HUES6 (cell line): ENCODE data around the gene REC8.

Experiments
- H3K27ac ChIP-seq: 2 replicates; pipeline ENCODE4 v1.7.0; 2013; ENCODE audit warnings: low read depth, mild to moderate bottlenecking, low read length, inconsistent platforms
- H3K27me3 ChIP-seq: 2 replicates; pipeline ENCODE4 v1.6.1; 2013; ENCODE audit warnings: low read length; ENCODE audit not compliant: control insufficient read depth, insufficient read depth
- H3K36me3 ChIP-seq: 2 replicates; pipeline ENCODE4 v1.6.1; 2013; ENCODE audit warnings: low read length; ENCODE audit not compliant: control insufficient read depth, insufficient read depth
- H3K4me1 ChIP-seq: 2 replicates; pipeline ENCODE4 v1.6.1; 2013; ENCODE audit warnings: low read length; ENCODE audit not compliant: control insufficient read depth, insufficient read depth
- H3K4me3 ChIP-seq: 2 replicates; pipeline ENCODE4 v1.5.1; 2013; ENCODE audit warnings: low read depth, low read length
- H3K9ac ChIP-seq: one replicate; pipeline ENCODE4 v1.6.1; 2013; ENCODE audit warnings: mild to moderate bottlenecking, low read length
- H3K9me3 ChIP-seq: 2 replicates; pipeline ENCODE4 v1.6.1; 2013; ENCODE audit warnings: low read depth, low read length; ENCODE audit not compliant: control insufficient read depth, insufficient read depth

REC8 gene

DNA sequence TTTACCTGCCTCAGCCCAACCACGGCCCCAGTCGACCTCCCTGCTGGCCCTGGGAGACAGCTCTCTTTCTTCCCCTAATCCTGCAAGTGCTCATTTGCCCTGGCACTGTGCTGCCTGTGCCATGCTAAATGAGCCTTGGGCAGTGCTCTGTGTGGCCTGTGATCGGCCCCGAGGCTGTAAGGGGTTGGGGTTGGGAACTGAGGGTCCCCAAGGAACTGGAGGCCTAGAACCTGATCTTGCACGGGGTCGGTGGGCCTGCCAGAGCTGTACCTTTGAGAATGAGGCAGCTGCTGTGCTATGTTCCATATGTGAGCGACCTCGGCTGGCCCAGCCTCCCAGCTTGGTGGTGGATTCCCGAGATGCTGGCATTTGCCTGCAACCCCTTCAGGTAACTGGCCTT is 21.8 kb upstream of the REC8 start:
- Histone ChIP-seq H3K27me3 (no peaks in the 10 kb centered on the region), H3K4me3 (no peak overlapping the region), H3K27ac (no peak overlapping the region), H3K4me1 (peaks cover 12% of the 10 kb centered on the region), H3K36me3 (peaks cover 45% of the 10 kb centered on the region), H3K9ac (no peak overlapping the region), H3K9me3 (no peaks in the 10 kb centered on the region)

DNA sequence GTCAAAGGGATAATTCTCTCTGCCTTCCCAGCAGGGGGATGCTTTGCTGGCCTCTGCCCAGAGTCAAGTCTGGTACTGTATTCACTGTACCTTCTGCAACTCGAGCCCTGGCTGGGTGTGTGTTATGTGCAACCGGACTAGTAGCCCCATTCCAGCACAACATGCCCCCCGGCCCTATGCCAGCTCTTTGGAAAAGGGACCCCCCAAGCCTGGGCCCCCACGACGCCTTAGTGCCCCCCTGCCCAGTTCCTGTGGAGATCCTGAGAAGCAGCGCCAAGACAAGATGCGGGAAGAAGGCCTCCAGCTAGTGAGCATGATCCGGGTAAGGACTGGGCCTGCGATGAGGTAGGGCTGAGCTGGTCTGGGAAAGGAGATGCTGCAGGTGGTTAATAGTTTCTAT is 21.3 kb upstream of the REC8 start:
- no peaks in the 10 kb centered on the region for H3K9me3 ChIP-seq
- peaks cover 12% of the 10 kb centered on the region for H3K4me1 ChIP-seq
- no peak overlapping the region for H3K4me3 ChIP-seq
- no peak overlapping the region for H3K27ac ChIP-seq
- no peak overlapping the region for H3K9ac ChIP-seq
- H3K36me3 ChIP-seq, result peaks cover 50% of the 10 kb centered on the region
- H3K27me3 ChIP-seq, result no peaks in the 10 kb centered on the region

GRCh38 chr14:24150993-24151392 is 20.9 kb upstream of the REC8 start:
- peaks cover 54% of the 10 kb centered on the region for H3K36me3 ChIP-seq
- no peak overlapping the region for H3K9ac ChIP-seq
- H3K4me3 ChIP-seq, result no peak overlapping the region
- H3K4me1 ChIP-seq, result peaks cover 8% of the 10 kb centered on the region; the same call in 1 of the 2 replicates
- no peaks in the 10 kb centered on the region for H3K9me3 ChIP-seq
- no peak overlapping the region for H3K27ac ChIP-seq
- H3K27me3 ChIP-seq, result no peaks in the 10 kb centered on the region

DNA sequence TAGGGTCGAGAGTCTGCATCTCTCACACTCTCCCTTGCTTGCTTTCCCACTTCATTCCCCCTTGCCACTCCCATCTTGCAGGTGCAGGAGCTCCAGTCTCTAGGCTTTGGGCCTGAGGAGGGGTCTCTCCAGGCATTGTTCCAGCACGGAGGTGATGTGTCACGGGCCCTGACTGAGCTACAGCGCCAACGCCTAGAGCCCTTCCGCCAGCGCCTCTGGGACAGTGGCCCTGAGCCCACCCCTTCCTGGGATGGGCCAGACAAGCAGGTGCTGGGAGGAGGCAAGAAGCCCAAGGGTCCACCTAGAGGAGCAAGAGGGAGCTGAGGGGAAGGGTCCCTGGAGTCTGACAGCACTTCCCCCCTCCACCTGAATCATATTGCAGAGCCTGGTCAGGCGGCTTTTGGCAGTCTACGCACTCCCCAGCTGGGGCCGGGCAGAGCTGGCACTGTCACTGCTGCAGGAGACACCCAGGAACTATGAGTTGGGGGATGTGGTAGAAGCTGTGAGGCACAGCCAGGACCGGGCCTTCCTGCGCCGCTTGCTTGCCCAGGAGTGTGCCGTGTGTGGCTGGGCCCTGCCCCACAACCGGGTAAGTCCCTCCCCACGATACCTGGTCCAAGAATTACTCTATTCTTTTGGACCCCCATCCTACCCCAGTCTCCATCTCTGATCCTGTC is 20.3 kb upstream of the REC8 start:
- no peaks in the 10 kb centered on the region for H3K9me3 ChIP-seq
- no peaks in the 10 kb centered on the region for H3K27me3 ChIP-seq
- H3K27ac ChIP-seq, result no peak overlapping the region
- H3K9ac ChIP-seq, result no peak overlapping the region
- peaks cover 55% of the 10 kb centered on the region for H3K36me3 ChIP-seq
- no peak overlapping the region for H3K4me3 ChIP-seq
- peaks cover 8% of the 10 kb centered on the region; the same call in 1 of the 2 replicates for H3K4me1 ChIP-seq

DNA sequence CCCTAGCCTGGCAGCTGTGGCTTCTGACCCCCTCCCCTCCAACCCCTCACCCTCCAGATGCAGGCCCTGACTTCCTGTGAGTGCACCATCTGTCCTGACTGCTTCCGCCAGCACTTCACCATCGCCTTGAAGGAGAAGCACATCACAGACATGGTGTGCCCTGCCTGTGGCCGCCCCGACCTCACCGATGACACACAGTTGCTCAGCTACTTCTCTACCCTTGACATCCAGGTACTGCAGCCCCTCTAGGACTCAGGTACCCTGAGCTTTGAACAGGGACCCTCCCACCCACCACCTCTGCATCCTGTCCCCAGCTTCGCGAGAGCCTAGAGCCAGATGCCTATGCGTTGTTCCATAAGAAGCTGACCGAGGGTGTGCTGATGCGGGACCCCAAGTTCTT is 16.8 kb upstream of the REC8 start:
- Histone ChIP-seq H3K27me3 (no peaks in the 10 kb centered on the region), H3K9ac (no peak overlapping the region), H3K36me3 (peaks cover 71% of the 10 kb centered on the region), H3K4me1 (no peaks in the 10 kb centered on the region), H3K9me3 (no peaks in the 10 kb centered on the region), H3K4me3 (no peak overlapping the region), H3K27ac (no peak overlapping the region)

GRCh38 chr14:24156840-24157239 is 15.0 kb upstream of the REC8 start:
- Histone ChIP-seq H3K27ac (no peak overlapping the region), H3K27me3 (no peaks in the 10 kb centered on the region), H3K36me3 (peaks cover 61% of the 10 kb centered on the region), H3K4me3 (no peak overlapping the region), H3K4me1 (peaks cover 11% of the 10 kb centered on the region), H3K9me3 (no peaks in the 10 kb centered on the region), H3K9ac (no peak overlapping the region)

- peaks cover 60% of the 10 kb centered on the region for H3K36me3 ChIP-seq
- H3K9ac ChIP-seq, result no peak overlapping the region
- H3K27ac ChIP-seq, result no peak overlapping the region
- H3K9me3 ChIP-seq, result no peaks in the 10 kb centered on the region
- no peak overlapping the region for H3K4me3 ChIP-seq
- H3K27me3 ChIP-seq, result no peaks in the 10 kb centered on the region
- peaks cover 12% of the 10 kb centered on the region for H3K4me1 ChIP-seq
These were observed 14.5 kb upstream of the REC8 start for GRCh38 chr14:24157331-24157730.

- Histone ChIP-seq H3K4me1 (peaks cover 12% of the 10 kb centered on the region), H3K36me3 (peaks cover 69% of the 10 kb centered on the region), H3K27ac (no peak overlapping the region), H3K4me3 (no peak overlapping the region), H3K9ac (no peak overlapping the region), H3K27me3 (no peaks in the 10 kb centered on the region), H3K9me3 (no peaks in the 10 kb centered on the region)
These were observed 11.9 kb upstream of the REC8 start for GRCh38 chr14:24159777-24160498.

DNA sequence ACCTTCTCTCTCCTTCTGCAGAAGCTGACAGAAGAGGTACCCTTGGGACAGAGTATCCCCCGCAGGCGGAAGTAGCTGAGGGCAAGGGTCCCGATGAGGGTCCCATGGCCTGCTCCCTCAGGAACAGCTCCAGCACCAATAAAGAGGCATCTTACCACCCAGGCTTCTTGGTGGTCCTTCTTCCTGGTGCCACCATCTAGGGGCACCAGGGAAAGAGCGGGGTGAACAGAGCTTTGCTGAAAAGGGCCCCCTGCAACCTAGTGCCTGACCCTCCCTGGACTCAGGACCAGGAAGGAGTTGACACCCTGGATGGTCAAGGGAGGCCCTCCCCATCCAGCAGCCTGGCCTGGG is 11.4 kb upstream of the REC8 start:
- Histone ChIP-seq H3K27me3 (no peaks in the 10 kb centered on the region), H3K9ac (no peak overlapping the region), H3K4me1 (peaks cover 12% of the 10 kb centered on the region), H3K9me3 (no peaks in the 10 kb centered on the region), H3K36me3 (peaks cover 69% of the 10 kb centered on the region), H3K4me3 (no peak overlapping the region), H3K27ac (no peak overlapping the region)

GRCh38 chr14:24160850-24161804 is 10.8 kb upstream of the REC8 start, which contains the start of gene IRF9:
Gene IRF9, plus strand, starts transcription at chr14:24161265. Its CDS starts 880 bp downstream, at chr14:24162145.
- Histone ChIP-seq H3K27me3 (no peaks in the 10 kb centered on the region), H3K9ac (peak within 1 kb of the TSS; percentile 54), H3K4me3 (peak within 1 kb of the TSS; percentile 58), H3K36me3 (peaks cover 69% of the 10 kb centered on the region), H3K27ac (no peak within 1 kb of the TSS; the same call in 1 of the 2 replicates), H3K4me1 (peaks cover 12% of the 10 kb centered on the region), H3K9me3 (no peaks in the 10 kb centered on the region)
